Adrenal gland (tissue), 5 donors: Measurements from ENCODE around the gene RHOT1.
"Not testable (repeated sequence)": the region's sequence is repeated elsewhere in the genome, so short reads cannot be mapped to it uniquely, and the experiment has no call there.

Source experiments
- POLR2A ChIP-seq, 2 donors: fragments of 450-650 bp; IDR thresholded peaks; one replicate each; pipeline ENCODE4 v1.6.1; 2017; ENCODE audit warnings: antibody characterized with exemption in 2 of 2, mild to moderate bottlenecking in 2 of 2, moderate library complexity in 1 of 2
- TF ChIP-seq, protein P1 (sequence below), 6 experiments: fragments of 450-650 bp in 4 of 6; fragments of 200-600 bp in 2 of 6; sonication (generic) in 1 of 6; IDR thresholded peaks; 1 replicate in 5 of 6; 2 replicates in 1 of 6; pipeline versions ENCODE4 v1.5.1 to v1.8.0; 2016 to 2021; ENCODE audit warnings: antibody characterized with exemption in 6 of 6, mild to moderate bottlenecking in 2 of 6, moderate library complexity in 1 of 6
- donor health status: DM: no; HTN: no; CAD: no.

- TF ChIP-seq, protein P1, sequence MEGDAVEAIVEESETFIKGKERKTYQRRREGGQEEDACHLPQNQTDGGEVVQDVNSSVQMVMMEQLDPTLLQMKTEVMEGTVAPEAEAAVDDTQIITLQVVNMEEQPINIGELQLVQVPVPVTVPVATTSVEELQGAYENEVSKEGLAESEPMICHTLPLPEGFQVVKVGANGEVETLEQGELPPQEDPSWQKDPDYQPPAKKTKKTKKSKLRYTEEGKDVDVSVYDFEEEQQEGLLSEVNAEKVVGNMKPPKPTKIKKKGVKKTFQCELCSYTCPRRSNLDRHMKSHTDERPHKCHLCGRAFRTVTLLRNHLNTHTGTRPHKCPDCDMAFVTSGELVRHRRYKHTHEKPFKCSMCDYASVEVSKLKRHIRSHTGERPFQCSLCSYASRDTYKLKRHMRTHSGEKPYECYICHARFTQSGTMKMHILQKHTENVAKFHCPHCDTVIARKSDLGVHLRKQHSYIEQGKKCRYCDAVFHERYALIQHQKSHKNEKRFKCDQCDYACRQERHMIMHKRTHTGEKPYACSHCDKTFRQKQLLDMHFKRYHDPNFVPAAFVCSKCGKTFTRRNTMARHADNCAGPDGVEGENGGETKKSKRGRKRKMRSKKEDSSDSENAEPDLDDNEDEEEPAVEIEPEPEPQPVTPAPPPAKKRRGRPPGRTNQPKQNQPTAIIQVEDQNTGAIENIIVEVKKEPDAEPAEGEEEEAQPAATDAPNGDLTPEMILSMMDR (IDR thresholded peaks at IDR 0.05), result not testable (repeated sequence)
- TF ChIP-seq POLR2A (IDR thresholded peaks at IDR 0.05), result not testable (repeated sequence)
Measured at GRCh38 chr17:32106471-32106981, 35.8 kb upstream of the RHOT1 start.
